Panc1 (cell line): ENCODE data around the gene RAP1GDS1.

Experiments used
- POLR2AphosphoS5 ChIP-seq: IDR thresholded peaks from 2 replicates; pipeline ENCODE4 v1.6.1; 2012; ENCODE audit warnings: mild to moderate bottlenecking, low read depth, low read length, moderate library complexity
- SIN3A ChIP-seq: IDR thresholded peaks from 2 replicates; pipeline ENCODE4 v1.6.1; 2012; ENCODE audit warnings: low read depth, mild to moderate bottlenecking, low read length, moderate library complexity, borderline replicate concordance; ENCODE audit not compliant: insufficient read depth
- TCF7L2 ChIP-seq: IDR thresholded peaks from 2 replicates; pipeline ENCODE4 v1.6.1; 2011; ENCODE audit warnings: mild to moderate bottlenecking, low read depth, low read length, inconsistent platforms
- TF ChIP-seq, protein P1 (sequence below): fragments of 450-650 bp; IDR thresholded peaks from 2 replicates; pipeline ENCODE4 v1.5.1; 2017; ENCODE audit warnings: mild to moderate bottlenecking
- TF ChIP-seq, protein P2 (sequence below), 2 experiments: IDR thresholded peaks; 2 replicates each; pipeline ENCODE4 v1.6.1; 2011 to 2012; ENCODE audit warnings: low read depth in 2 of 2, control low read depth in 1 of 2, low read length in 1 of 2, mild to moderate bottlenecking in 1 of 2, moderate library complexity in 1 of 2; ENCODE audit not compliant: insufficient read depth in 1 of 2

GRCh38 chr4:98493296-98493695, 232.1 kb downstream of the RAP1GDS1 start:
- TF ChIP-seq, protein P1, sequence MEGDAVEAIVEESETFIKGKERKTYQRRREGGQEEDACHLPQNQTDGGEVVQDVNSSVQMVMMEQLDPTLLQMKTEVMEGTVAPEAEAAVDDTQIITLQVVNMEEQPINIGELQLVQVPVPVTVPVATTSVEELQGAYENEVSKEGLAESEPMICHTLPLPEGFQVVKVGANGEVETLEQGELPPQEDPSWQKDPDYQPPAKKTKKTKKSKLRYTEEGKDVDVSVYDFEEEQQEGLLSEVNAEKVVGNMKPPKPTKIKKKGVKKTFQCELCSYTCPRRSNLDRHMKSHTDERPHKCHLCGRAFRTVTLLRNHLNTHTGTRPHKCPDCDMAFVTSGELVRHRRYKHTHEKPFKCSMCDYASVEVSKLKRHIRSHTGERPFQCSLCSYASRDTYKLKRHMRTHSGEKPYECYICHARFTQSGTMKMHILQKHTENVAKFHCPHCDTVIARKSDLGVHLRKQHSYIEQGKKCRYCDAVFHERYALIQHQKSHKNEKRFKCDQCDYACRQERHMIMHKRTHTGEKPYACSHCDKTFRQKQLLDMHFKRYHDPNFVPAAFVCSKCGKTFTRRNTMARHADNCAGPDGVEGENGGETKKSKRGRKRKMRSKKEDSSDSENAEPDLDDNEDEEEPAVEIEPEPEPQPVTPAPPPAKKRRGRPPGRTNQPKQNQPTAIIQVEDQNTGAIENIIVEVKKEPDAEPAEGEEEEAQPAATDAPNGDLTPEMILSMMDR: no peak
- TF ChIP-seq POLR2AphosphoS5 (no peak), SIN3A (no peak), TCF7L2 (no peak)
- TF ChIP-seq, protein P2, sequence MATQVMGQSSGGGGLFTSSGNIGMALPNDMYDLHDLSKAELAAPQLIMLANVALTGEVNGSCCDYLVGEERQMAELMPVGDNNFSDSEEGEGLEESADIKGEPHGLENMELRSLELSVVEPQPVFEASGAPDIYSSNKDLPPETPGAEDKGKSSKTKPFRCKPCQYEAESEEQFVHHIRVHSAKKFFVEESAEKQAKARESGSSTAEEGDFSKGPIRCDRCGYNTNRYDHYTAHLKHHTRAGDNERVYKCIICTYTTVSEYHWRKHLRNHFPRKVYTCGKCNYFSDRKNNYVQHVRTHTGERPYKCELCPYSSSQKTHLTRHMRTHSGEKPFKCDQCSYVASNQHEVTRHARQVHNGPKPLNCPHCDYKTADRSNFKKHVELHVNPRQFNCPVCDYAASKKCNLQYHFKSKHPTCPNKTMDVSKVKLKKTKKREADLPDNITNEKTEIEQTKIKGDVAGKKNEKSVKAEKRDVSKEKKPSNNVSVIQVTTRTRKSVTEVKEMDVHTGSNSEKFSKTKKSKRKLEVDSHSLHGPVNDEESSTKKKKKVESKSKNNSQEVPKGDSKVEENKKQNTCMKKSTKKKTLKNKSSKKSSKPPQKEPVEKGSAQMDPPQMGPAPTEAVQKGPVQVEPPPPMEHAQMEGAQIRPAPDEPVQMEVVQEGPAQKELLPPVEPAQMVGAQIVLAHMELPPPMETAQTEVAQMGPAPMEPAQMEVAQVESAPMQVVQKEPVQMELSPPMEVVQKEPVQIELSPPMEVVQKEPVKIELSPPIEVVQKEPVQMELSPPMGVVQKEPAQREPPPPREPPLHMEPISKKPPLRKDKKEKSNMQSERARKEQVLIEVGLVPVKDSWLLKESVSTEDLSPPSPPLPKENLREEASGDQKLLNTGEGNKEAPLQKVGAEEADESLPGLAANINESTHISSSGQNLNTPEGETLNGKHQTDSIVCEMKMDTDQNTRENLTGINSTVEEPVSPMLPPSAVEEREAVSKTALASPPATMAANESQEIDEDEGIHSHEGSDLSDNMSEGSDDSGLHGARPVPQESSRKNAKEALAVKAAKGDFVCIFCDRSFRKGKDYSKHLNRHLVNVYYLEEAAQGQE (IDR thresholded peaks at IDR 0.05; ENCODE audit: insufficient read depth in 1 of 2, low read depth in 2 of 2, low read length in 1 of 2): no peak
